Measurements from ENCODE around the gene TRAPPC3. TPM values are rescaled to one million over a fixed set of nuclear protein-coding genes. Genes with fewer than 3 reads are reported as not detected.

Gene TRAPPC3
- total RNA-seq, 2 experiments from 2014 or later = 51.7 to 52.5 TPM

GRCh38 chr1:36155408-36156328 lies 6.4 kb upstream of the TRAPPC3 start, which contains the start of gene MAP7D1:
TSS of gene MAP7D1 (plus strand) at chr1:36156160. CDS start at chr1:36156418, 258 bp downstream.
- H3K27me3 Mint-ChIP-seq = no peaks in the 10 kb centered on the region
- peaks cover 19% of the 10 kb centered on the region for H3K36me3 Mint-ChIP-seq
- H3K4me1 Mint-ChIP-seq = peaks cover 58% of the 10 kb centered on the region
- peak; percentile 67 for ATAC-seq (ENCODE audit: low read depth)
- no peaks in the 10 kb centered on the region for H3K9me3 Mint-ChIP-seq
- peak within 1 kb of the TSS; percentile 88 for H3K4me3 Mint-ChIP-seq
- peak within 1 kb of the TSS; percentile 92 for H3K27ac Mint-ChIP-seq
- POLR2A ChIA-PET = interaction anchor here (0.6 to 4.7 kb wide), 9 partner anchors 9 to 309 kb away, joined by 3 to 25 read pairs (median 7); partner anchors contain the start of genes MRPS15, STK40 and THRAP3
- DNase-seq = peak; percentile 92

- DNase-seq (no peak), ATAC-seq (ENCODE audit: low read depth) (no peak)
- Mint-ChIP-seq H3K27me3 (no peaks in the 10 kb centered on the region), H3K27ac (peak overlapping the region; percentile 92), H3K9me3 (no peaks in the 10 kb centered on the region), H3K4me3 (peak overlapping the region; percentile 88), H3K4me1 (peaks cover 58% of the 10 kb centered on the region), H3K36me3 (peaks cover 19% of the 10 kb centered on the region)
- POLR2A ChIA-PET = interaction anchor here (0.6 to 4.7 kb wide), 6 partner anchors 10 to 241 kb away, joined by 4 to 25 read pairs (median 8); partner anchors contain the start of gene THRAP3
These were observed 5.6 kb upstream of the TRAPPC3 start for GRCh38 chr1:36154765-36155407.

GRCh38 chr1:36154335-36154734 lies 5.0 kb upstream of the TRAPPC3 start:
- peaks cover 57% of the 10 kb centered on the region for H3K4me1 Mint-ChIP-seq
- POLR2A ChIA-PET = interaction anchor here (3.8 to 4.7 kb wide), 2 partner anchors 34 to 69 kb away, joined by 21 to 25 read pairs; partner anchors contain the start of gene THRAP3
- H3K4me3 Mint-ChIP-seq = peak overlapping the region; percentile 88
- H3K36me3 Mint-ChIP-seq = peaks cover 16% of the 10 kb centered on the region
- no peaks in the 10 kb centered on the region for H3K27me3 Mint-ChIP-seq
- peak overlapping the region; percentile 92 for H3K27ac Mint-ChIP-seq
- DNase-seq (no peak), ATAC-seq (ENCODE audit: low read depth) (no peak)
- no peaks in the 10 kb centered on the region for H3K9me3 Mint-ChIP-seq

- POLR2A ChIA-PET = interaction anchor here (1.7 to 4.7 kb wide), 2 partner anchors 35 to 70 kb away, joined by 10 to 25 read pairs; partner anchors contain the start of gene THRAP3
- no peak for DNase-seq
- ATAC-seq (ENCODE audit: low read depth) = no peak
- H3K4me3 Mint-ChIP-seq = no peak overlapping the region
- no peaks in the 10 kb centered on the region for H3K9me3 Mint-ChIP-seq
- H3K36me3 Mint-ChIP-seq = peaks cover 13% of the 10 kb centered on the region
- peak overlapping the region; percentile 61 for H3K27ac Mint-ChIP-seq
- peaks cover 53% of the 10 kb centered on the region for H3K4me1 Mint-ChIP-seq
- no peaks in the 10 kb centered on the region for H3K27me3 Mint-ChIP-seq
These were observed 4.2 kb upstream of the TRAPPC3 start for GRCh38 chr1:36153476-36153875.

GRCh38 chr1:36151845-36152203 lies 2.5 kb upstream of the TRAPPC3 start:
- ATAC-seq (ENCODE audit: low read depth) (no peak), DNase-seq (peak; percentile 59)
- POLR2A ChIA-PET = interaction anchor here (1.9 to 4.2 kb wide), 3 partner anchors 10 to 235 kb away, joined by 4 to 98 read pairs (median 33); partner anchors contain the start of gene THRAP3
- H3K36me3 Mint-ChIP-seq = peaks cover 3% of the 10 kb centered on the region
- no peaks in the 10 kb centered on the region for H3K9me3 Mint-ChIP-seq
- peak overlapping the region; percentile 63 for H3K4me3 Mint-ChIP-seq
- peak overlapping the region; percentile 85 for H3K27ac Mint-ChIP-seq
- H3K4me1 Mint-ChIP-seq = peaks cover 49% of the 10 kb centered on the region
- H3K27me3 Mint-ChIP-seq = no peaks in the 10 kb centered on the region

GRCh38 chr1:36151134-36151844 lies 2.0 kb upstream of the TRAPPC3 start:
- DNase-seq = no peak
- Mint-ChIP-seq H3K9me3 (no peaks in the 10 kb centered on the region), H3K27ac (peak overlapping the region; percentile 100), H3K4me1 (peaks cover 49% of the 10 kb centered on the region), H3K36me3 (peaks cover 4% of the 10 kb centered on the region), H3K27me3 (no peaks in the 10 kb centered on the region), H3K4me3 (peak overlapping the region; percentile 98)
- ATAC-seq (ENCODE audit: low read depth) = no peak
- POLR2A ChIA-PET = interaction anchor here (1.9 to 4.2 kb wide), 3 partner anchors 10 to 235 kb away, joined by 4 to 98 read pairs (median 33); partner anchors contain the start of gene THRAP3

- DNase-seq (peak; percentile 75), ATAC-seq (ENCODE audit: low read depth) (peak; percentile 49)
- Mint-ChIP-seq H3K4me3 (peak overlapping the region; percentile 98), H3K4me1 (peaks cover 49% of the 10 kb centered on the region), H3K9me3 (no peaks in the 10 kb centered on the region), H3K36me3 (peaks cover 4% of the 10 kb centered on the region), H3K27ac (peak overlapping the region; percentile 100), H3K27me3 (no peaks in the 10 kb centered on the region)
- POLR2A ChIA-PET = interaction anchor here (0.5 to 4.2 kb wide), 12 partner anchors 11 to 309 kb away, joined by 3 to 98 read pairs (median 4); partner anchors contain the start of gene THRAP3
These were observed 1.2 kb upstream of the TRAPPC3 start for GRCh38 chr1:36150296-36151133.

GRCh38 chr1:36149973-36150295 lies 648 bp upstream of the TRAPPC3 start:
- peak overlapping the region; percentile 100 for H3K27ac Mint-ChIP-seq
- POLR2A ChIA-PET = interaction anchor here (0.5 to 4.2 kb wide), 12 partner anchors 11 to 310 kb away, joined by 3 to 98 read pairs (median 4); partner anchors contain the start of gene THRAP3
- peaks cover 49% of the 10 kb centered on the region for H3K4me1 Mint-ChIP-seq
- DNase-seq (no peak), ATAC-seq (ENCODE audit: low read depth) (no peak)
- H3K27me3 Mint-ChIP-seq = no peaks in the 10 kb centered on the region
- peaks cover 6% of the 10 kb centered on the region for H3K36me3 Mint-ChIP-seq
- H3K9me3 Mint-ChIP-seq = no peaks in the 10 kb centered on the region
- H3K4me3 Mint-ChIP-seq = peak overlapping the region; percentile 98

- no peak for ATAC-seq (ENCODE audit: low read depth)
- peak overlapping the region; percentile 98 for H3K4me3 Mint-ChIP-seq
- POLR2A ChIA-PET = interaction anchor here (0.7 to 4.2 kb wide), 10 partner anchors 13 to 380 kb away, joined by 3 to 98 read pairs (median 5); partner anchors contain the start of genes AGO3, CLSPN and THRAP3
These were observed 457 bp downstream of the TRAPPC3 start for GRCh38 chr1:36148821-36149236.

GRCh38 chr1:36144413-36144812 lies 4.9 kb downstream of the TRAPPC3 start:
- DNase-seq (no peak), ATAC-seq (ENCODE audit: low read depth) (no peak)
- H3K36me3 Mint-ChIP-seq = peaks cover 17% of the 10 kb centered on the region

More at GRCh38 chr1:36148821-36149236, 457 bp downstream of the TRAPPC3 start:
- DNase-seq = no peak
- H3K4me1 Mint-ChIP-seq = peaks cover 45% of the 10 kb centered on the region
- peak overlapping the region; percentile 100 for H3K27ac Mint-ChIP-seq
- H3K9me3 Mint-ChIP-seq = no peaks in the 10 kb centered on the region
- no peaks in the 10 kb centered on the region for H3K27me3 Mint-ChIP-seq
- H3K36me3 Mint-ChIP-seq = peaks cover 6% of the 10 kb centered on the region

GRCh38 chr1:36143424-36143823 lies 5.9 kb downstream of the TRAPPC3 start:
- Mint-ChIP-seq H3K27ac (no peak overlapping the region), H3K36me3 (peaks cover 18% of the 10 kb centered on the region), H3K27me3 (no peaks in the 10 kb centered on the region), H3K4me3 (no peak overlapping the region), H3K4me1 (peaks cover 25% of the 10 kb centered on the region), H3K9me3 (no peaks in the 10 kb centered on the region)
- DNase-seq (no peak), ATAC-seq (ENCODE audit: low read depth) (no peak)
- POLR2A ChIA-PET = no interaction called here

More at GRCh38 chr1:36144413-36144812, 4.9 kb downstream of the TRAPPC3 start:
- POLR2A ChIA-PET = interaction anchor here (0.6 to 1.4 kb wide), 2 partner anchors 12 to 297 kb away, joined by 3 read pairs; no protein-coding TSS in a partner anchor
- Mint-ChIP-seq H3K4me3 (no peak overlapping the region), H3K4me1 (peaks cover 27% of the 10 kb centered on the region), H3K27me3 (no peaks in the 10 kb centered on the region), H3K27ac (no peak overlapping the region), H3K9me3 (no peaks in the 10 kb centered on the region)

All from activated naive CD8-positive, alpha-beta T cell treated with anti-CD3 and anti-CD28 coated beads, Interleukin-2, amount 10 ng/mL, durations not matched to agents 7 days and 5 days (primary cell).